Hepatocyte (in vitro differentiated cells): ENCODE measurements around the gene ACTR8.

Experiments
- CTCF ChIP-seq: fragments of 200-600 bp; sonication (generic); IDR thresholded peaks from 2 replicates; pipeline ENCODE4 v1.5.1; 2016; ENCODE audit warnings: antibody characterized with exemption, mild to moderate bottlenecking; ENCODE audit not compliant: poor library complexity
- EZH2 ChIP-seq: fragments of 200-600 bp; sonication (generic); IDR thresholded peaks from 2 replicates; pipeline ENCODE4 v1.6.1; 2016; ENCODE audit warnings: antibody characterized with exemption, mild to moderate bottlenecking, borderline replicate concordance

GRCh38 chr3:53883008-53883407 lies 1.1 kb upstream of the ACTR8 start:
- no peak for TF ChIP-seq CTCF
- TF ChIP-seq EZH2 = no peak
